ENCODE data around the gene SEPTIN1.

GRCh38 chr16:30416047-30416603 is 33.8 kb upstream of the SEPTIN1 start:
- TF ChIP-seq CTCF (conservative IDR thresholded peaks at IDR 0.05; ENCODE audit: low read depth, low read length), result no peak
- TF ChIP-seq FOS (IDR thresholded peaks at IDR 0.05; ENCODE audit: low read depth, low read length), result no peak
- TF ChIP-seq MXI1 (IDR thresholded peaks at IDR 0.05; ENCODE audit: borderline replicate concordance, low read depth, low read length), result no peak
- no peak for TF ChIP-seq POLR2A (IDR thresholded peaks at IDR 0.05; ENCODE audit: low read depth, low read length)
- no peak for TF ChIP-seq CHD1 (IDR thresholded peaks at IDR 0.05; ENCODE audit: low read depth, low read length)

Data from IMR-90 (cell line).